ENCODE results near the gene DTX2.
"Not testable (repeated sequence)": the region's sequence is repeated elsewhere in the genome, so short reads cannot be mapped to it uniquely, and the experiment has no call there.

Gene DTX2

DNA sequence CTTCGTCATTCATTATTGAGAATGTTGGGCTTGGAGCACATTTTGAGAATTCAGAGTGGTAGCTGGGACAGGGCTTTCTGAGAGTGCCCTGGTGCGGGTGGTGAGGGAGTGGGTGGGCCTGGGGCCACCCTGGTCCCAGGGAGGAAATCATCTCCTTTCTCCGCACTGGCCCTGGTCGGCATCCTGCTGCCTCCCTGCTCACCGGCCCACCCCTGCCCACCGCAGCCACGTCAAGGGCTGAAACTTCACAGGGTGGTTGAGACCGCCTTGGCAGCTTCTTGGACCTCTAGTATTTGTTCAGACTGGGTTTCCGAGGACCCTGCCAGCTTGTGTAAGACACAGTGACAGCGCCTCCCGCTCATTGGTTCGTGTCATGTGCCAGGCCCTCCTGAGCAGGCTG is 22.9 kb downstream of the DTX2 start:
- H3K27me3 ChIP-seq (replicated peaks; ENCODE audit: control insufficient read depth, insufficient read depth, low read length); H3K4me3 ChIP-seq (replicated peaks; ENCODE audit: low read depth, low read length); DNase-seq (ENCODE audit: extremely low read depth, insufficient read length); H3K36me3 ChIP-seq (ENCODE audit: control insufficient read depth, insufficient read depth, low read length): not testable (repeated sequence)

DNA sequence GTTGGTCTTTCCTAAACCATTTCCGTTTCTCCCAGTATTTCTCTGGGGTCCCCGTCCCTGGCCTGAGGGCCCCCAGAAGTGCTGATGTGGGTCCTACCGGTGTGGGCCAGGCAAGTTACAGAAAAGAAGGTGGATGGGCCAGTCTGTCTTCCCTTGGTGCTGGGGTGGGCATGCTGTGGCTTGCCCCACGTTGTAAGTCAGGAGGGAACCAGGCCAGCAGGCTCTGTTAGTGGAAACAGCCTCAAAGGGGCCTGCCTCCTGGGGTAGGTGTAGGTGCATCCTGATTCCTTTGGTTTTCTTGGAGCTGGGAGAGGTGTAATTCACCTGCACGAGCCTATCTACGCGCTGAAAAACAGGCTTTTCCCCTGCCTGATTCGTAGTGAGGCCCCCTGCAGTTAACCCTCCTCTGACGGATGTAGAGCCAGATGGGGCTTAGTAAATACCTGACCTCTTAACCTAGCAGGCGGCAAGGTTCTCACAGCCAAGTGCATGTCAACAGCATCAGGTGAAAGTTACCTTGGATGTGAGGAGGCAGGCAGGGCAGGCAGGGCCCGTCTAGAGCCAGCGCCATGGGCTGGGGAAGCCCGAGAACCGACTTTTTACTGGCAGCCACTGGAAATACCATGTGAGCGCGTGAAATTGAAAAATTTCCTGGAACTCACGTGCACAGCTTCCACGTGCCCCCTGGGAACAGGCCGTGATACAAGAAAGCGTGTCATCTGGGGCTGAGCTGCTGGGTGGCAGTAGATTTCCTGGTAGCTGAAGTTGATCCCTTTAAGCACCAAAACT is 24.5 kb downstream of the DTX2 start:
- H3K4me3 ChIP-seq (replicated peaks; ENCODE audit: low read depth, low read length) = not testable (repeated sequence)

DNA sequence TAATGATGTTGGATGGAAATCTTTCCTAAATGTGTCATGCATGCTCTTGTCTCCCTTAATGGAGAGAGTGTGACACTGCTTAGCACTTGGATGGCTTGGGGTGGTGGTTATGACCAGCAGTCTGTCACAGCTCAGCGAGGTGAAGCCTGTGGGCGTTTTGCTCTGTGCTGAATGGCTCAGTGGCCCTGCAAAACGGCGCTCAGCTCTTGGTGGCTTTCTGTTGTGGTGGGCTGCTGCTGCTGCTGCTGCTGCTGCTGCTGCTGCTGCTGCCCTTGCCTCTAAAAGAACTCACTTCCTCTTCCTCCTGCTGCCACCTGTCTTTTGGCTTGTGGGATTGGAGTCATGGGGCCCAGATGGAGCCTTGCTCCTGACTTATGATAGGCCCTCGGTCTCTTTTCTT is 25.1 kb downstream of the DTX2 start:
- H3K4me3 ChIP-seq (replicated peaks; ENCODE audit: low read depth, low read length); H3K36me3 ChIP-seq (ENCODE audit: control insufficient read depth, insufficient read depth, low read length); DNase-seq (ENCODE audit: extremely low read depth, insufficient read length); H3K27me3 ChIP-seq (replicated peaks; ENCODE audit: control insufficient read depth, insufficient read depth, low read length): not testable (repeated sequence)

More for the DNA sequence above, 24.5 kb downstream of the DTX2 start:
- not testable (repeated sequence) for H3K36me3 ChIP-seq (ENCODE audit: control insufficient read depth, insufficient read depth, low read length); H3K27me3 ChIP-seq (replicated peaks; ENCODE audit: control insufficient read depth, insufficient read depth, low read length); DNase-seq (ENCODE audit: extremely low read depth, insufficient read length)

DNA sequence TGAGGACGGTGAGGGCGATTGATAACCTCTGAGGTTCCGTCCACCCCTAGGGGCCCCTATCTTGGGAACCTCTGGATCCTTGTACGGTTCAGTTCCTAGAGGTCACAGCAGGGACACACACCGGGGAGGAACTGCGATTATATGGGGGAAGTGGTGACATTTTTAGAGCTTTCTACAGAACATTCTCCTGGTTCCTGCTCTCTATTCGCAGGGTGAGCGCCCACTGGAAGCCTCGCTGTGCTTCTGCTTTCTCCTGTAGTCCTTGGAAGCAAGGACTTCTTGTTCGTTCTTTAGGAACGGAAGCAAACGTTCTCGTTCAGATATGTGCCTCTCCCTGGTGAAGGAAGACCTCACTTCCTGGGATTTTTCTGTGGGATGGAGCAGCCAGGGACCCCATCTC is 26.5 kb downstream of the DTX2 start:
- H3K36me3 ChIP-seq (ENCODE audit: control insufficient read depth, insufficient read depth, low read length); DNase-seq (ENCODE audit: extremely low read depth, insufficient read length); H3K4me3 ChIP-seq (replicated peaks; ENCODE audit: low read depth, low read length); H3K27me3 ChIP-seq (replicated peaks; ENCODE audit: control insufficient read depth, insufficient read depth, low read length): not testable (repeated sequence)

DNA sequence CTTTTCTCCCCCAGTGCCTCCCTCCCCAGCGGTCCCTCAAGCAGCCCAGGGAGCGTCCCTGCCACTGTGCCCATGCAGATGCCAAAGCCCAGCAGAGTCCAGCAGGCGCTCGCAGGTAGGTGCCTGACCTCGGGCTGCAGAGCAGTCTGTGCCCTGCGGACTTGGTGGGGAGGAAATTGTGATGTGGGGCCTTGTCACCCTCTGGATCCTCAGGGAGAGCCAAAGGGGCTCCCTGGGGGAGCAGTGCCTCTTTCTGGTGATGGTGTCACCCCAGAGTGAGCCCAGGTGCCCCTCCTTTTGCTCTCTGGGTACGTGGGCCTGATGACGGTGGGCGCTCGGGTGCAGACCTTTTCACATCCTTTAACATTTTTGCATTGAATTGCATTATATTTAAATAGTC is 30.6 kb downstream of the DTX2 start:
- DNase-seq (ENCODE audit: extremely low read depth, insufficient read length); H3K36me3 ChIP-seq (ENCODE audit: control insufficient read depth, insufficient read depth, low read length); H3K27me3 ChIP-seq (replicated peaks; ENCODE audit: control insufficient read depth, insufficient read depth, low read length); H3K4me3 ChIP-seq (replicated peaks; ENCODE audit: low read depth, low read length): not testable (repeated sequence)

DNA sequence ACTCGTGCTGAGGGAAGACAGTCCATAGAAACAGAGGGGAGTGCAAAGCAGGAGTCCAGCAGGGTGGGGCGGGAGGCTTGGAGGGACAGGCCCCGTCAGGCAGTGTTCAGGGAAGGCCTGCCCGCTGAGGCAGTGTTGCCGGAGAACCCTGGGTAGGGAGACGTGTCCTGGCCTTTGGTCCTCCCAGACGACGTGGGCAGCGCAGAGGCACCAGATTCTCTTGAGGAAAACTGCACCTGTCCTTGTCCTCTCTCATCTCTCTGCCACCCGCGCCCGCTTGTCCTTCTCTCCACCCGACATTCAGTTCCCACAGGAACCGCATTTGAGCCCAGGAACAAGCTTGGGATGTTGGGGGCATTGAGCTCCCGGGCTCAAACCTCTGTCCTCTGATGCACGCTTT is 34.2 kb downstream of the DTX2 start:
- not testable (repeated sequence) for H3K4me3 ChIP-seq (replicated peaks; ENCODE audit: low read depth, low read length); DNase-seq (ENCODE audit: extremely low read depth, insufficient read length)

DNA sequence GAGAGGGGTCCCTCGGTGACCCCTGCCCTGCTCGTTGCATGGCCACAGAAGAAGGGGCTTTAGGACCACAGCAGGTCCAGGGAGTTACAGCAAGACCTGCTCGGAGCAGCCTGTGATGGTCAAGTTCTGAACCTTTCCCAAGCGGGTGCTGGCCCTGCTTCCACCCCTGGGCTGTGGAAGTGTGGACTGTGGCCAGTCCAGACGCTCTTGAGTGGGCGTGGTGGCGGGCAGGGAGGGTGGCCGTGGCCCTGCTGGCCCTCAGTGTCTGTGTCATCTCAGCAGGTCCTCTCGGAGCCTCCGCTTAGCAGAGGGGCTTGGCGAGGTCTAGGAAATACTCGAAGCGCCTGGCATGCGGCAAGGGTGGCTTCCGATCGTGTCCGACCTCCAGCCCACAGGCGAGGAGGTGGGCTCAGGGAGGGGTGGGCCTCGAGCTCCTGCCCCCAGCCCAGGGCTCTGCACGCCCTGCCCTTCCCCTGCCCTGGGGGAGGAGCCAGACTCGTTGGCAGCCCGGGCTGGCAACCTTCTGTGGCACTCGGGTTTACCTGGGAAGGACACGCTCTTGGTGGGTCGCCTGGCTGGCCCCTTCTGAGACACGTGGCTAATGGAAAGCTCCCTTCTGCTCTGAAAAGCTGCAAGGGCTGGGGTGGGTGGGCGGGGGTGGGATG is 36.5 kb downstream of the DTX2 start:
- not testable (repeated sequence) for H3K4me3 ChIP-seq (replicated peaks; ENCODE audit: low read depth, low read length); H3K36me3 ChIP-seq (ENCODE audit: control insufficient read depth, insufficient read depth, low read length); H3K27me3 ChIP-seq (replicated peaks; ENCODE audit: control insufficient read depth, insufficient read depth, low read length); DNase-seq (ENCODE audit: extremely low read depth, insufficient read length)

More for the DNA sequence above, 34.2 kb downstream of the DTX2 start:
- H3K27me3 ChIP-seq (replicated peaks; ENCODE audit: control insufficient read depth, insufficient read depth, low read length); H3K36me3 ChIP-seq (ENCODE audit: control insufficient read depth, insufficient read depth, low read length): not testable (repeated sequence)

DNA sequence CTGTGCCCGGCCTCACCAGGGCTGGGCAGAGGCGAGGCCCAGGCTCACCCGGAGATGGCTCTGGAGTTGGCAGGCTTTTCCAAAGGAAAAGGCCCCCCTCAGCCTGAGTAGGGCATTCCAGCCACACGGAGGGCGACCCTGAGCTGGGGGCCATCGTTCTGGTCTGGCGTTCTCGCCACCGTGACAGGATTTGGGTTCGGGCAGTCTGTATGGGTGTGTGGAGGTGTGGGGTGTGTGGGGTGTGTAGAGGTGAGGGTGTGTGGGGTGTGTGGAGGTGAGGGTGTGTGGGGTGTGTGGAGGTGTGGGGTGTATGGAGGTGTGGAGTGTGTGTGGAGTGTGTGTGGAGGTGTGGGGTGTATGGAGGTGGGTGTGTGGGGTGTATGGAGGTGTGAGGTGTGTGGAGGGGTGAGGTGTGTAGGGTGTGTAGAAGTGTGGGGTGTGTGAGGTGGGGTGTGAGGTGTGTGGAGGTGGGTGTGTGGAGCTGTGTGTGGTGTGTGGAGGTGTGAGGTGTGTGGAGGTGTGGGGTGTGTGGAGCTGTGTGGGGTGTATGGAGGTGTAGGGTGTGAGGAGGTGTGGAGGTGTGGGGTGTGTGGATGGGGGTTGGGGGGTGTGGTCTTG is 37.2 kb downstream of the DTX2 start:
- not testable (repeated sequence) for H3K27me3 ChIP-seq (replicated peaks; ENCODE audit: control insufficient read depth, insufficient read depth, low read length); DNase-seq (ENCODE audit: extremely low read depth, insufficient read length); H3K36me3 ChIP-seq (ENCODE audit: control insufficient read depth, insufficient read depth, low read length); H3K4me3 ChIP-seq (replicated peaks; ENCODE audit: low read depth, low read length)

DNA sequence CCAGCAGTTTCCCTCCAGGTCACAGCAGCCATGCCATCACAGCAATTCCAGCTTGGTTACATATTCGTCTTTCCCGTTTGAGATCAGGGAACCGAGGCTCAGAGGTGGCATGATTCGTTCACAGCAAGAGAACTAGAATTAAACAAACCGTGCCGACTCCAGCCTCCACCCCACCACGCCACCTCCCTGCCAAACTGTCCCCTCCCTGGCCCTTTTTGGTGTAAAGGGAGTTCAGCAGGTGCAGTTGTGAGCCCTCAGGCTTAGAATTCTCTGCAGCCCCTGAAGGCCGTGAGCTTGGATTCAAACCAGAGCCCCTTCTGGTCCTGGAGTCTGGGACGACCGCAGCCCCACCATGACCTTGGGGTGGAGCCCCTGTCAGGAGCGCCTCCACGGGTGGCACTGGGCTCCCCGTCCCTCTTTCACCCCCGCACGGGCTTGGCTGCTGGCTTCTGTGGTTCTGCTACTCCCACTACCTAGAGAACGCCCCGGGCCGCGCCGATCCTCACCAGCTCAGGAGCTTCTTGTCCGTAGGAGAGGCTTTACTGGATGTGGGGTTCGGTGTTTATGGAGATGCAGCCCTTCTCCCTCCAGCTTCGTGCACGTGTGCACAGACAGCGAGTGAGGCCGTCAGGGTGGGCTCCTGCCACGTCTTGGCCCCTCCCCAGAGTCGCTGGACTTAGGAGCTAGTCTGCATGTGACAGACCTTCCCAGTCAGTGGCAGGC is 37.9 kb downstream of the DTX2 start:
- not testable (repeated sequence) for H3K36me3 ChIP-seq (ENCODE audit: control insufficient read depth, insufficient read depth, low read length); H3K27me3 ChIP-seq (replicated peaks; ENCODE audit: control insufficient read depth, insufficient read depth, low read length); H3K4me3 ChIP-seq (replicated peaks; ENCODE audit: low read depth, low read length); DNase-seq (ENCODE audit: extremely low read depth, insufficient read length)

DNA sequence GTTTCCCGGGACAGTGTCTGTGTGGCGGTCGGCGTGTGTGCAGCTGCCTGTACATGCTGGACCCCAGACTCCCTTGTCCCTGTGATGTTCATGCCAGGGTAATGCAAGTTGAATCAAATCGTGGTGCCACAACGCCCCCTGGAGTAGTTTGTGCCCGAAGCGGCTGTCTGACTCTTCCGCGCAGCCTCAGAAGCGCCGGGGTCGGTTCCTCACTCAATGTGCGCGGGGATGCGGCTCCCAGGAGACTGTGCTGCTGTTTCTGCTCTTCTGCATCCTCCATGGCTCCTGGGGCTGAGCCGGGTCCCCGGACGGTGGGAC is 38.4 kb downstream of the DTX2 start:
- H3K36me3 ChIP-seq (ENCODE audit: control insufficient read depth, insufficient read depth, low read length); H3K4me3 ChIP-seq (replicated peaks; ENCODE audit: low read depth, low read length); DNase-seq (ENCODE audit: extremely low read depth, insufficient read length); H3K27me3 ChIP-seq (replicated peaks; ENCODE audit: control insufficient read depth, insufficient read depth, low read length): not testable (repeated sequence)

DNA sequence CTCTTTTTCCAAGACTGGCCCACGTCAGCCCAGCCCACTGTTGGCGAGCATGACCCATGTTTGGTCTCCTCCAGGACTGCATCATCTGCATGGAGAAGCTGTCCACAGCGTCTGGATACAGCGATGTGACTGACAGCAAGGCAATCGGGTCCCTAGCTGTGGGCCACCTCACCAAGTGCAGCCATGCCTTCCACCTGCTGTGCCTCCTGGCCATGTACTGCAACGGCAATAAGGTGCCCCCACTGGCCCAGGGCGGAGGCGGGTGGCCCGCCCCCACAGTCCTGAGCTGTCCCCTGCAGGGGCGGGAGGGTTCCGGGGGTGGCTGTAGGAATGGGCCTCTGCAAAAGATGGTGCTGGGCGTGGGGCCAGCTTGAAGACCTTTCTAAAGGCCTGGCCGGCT is 40.7 kb downstream of the DTX2 start:
- H3K27me3 ChIP-seq (replicated peaks; ENCODE audit: control insufficient read depth, insufficient read depth, low read length); H3K4me3 ChIP-seq (replicated peaks; ENCODE audit: low read depth, low read length); DNase-seq (ENCODE audit: extremely low read depth, insufficient read length); H3K36me3 ChIP-seq (ENCODE audit: control insufficient read depth, insufficient read depth, low read length): not testable (repeated sequence)

DNA sequence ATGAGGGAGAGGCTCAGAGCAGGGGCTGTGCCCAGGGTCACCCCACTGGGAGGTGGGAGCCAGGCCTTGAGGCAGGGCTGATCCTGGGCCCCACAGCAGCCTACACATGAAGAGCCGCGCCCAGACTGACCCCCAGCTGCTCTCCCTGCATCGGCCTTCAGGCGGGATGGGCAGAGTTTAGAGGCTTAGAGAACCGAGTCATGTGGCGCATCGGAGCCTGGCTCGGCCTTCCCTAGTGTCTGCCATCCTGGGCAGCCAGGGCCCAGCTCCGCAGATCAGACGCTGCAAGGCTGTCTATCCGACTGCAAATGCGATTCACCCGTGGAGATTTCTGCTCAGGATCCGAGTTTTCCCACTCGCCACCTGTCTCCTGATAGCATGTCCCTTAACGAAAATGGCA is 41.3 kb downstream of the DTX2 start:
- not testable (repeated sequence) for DNase-seq (ENCODE audit: extremely low read depth, insufficient read length); H3K36me3 ChIP-seq (ENCODE audit: control insufficient read depth, insufficient read depth, low read length); H3K4me3 ChIP-seq (replicated peaks; ENCODE audit: low read depth, low read length); H3K27me3 ChIP-seq (replicated peaks; ENCODE audit: control insufficient read depth, insufficient read depth, low read length)

DNA sequence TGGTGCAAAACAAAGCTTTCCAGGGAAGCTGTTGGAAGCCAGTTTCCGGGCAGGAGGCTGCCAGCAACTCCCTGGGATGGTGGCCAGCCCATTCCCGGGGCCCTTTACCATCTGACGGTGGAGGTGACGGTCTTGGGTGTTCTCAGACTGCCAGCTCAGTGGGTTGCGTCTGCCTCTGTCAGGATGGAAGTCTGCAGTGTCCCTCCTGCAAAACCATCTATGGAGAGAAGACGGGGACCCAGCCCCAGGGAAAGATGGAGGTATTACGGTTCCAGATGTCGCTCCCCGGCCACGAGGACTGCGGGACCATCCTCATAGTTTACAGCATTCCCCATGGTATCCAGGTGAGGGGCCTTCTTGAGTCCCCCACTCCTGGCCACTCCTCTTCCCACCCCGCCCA is 41.7 kb downstream of the DTX2 start:
- DNase-seq (ENCODE audit: extremely low read depth, insufficient read length); H3K36me3 ChIP-seq (ENCODE audit: control insufficient read depth, insufficient read depth, low read length): not testable (repeated sequence)

More for the DNA sequence above, 41.7 kb downstream of the DTX2 start:
- not testable (repeated sequence) for H3K27me3 ChIP-seq (replicated peaks; ENCODE audit: control insufficient read depth, insufficient read depth, low read length); H3K4me3 ChIP-seq (replicated peaks; ENCODE audit: low read depth, low read length)

Data from GM06990 (cell line).